Ascending aorta (tissue), 2 donors: Measurements from ENCODE around the gene CSNK2A1. TPM values are rescaled to one million over a fixed set of nuclear protein-coding genes. Genes with fewer than 3 reads are reported as not detected.

Source experiments
- DNase-seq, 2 donors: peaks; one replicate each; pipeline ENCODE4 v3.0.0-alpha.2; 2019; ENCODE audit warnings: low spot score in 2 of 2
- H3K27ac ChIP-seq, 2 donors: fragments of 200-600 bp; sonication (generic); one replicate each; pipeline ENCODE4 v1.5.1; 2016 to 2017; ENCODE audit warnings: mild to moderate bottlenecking in 1 of 2
- H3K27me3 ChIP-seq: fragments of 200-600 bp; sonication (generic); one replicate; pipeline ENCODE4 v1.5.1; 2017
- H3K36me3 ChIP-seq, 2 donors: fragments of 200-600 bp; sonication (generic); one replicate each; pipeline ENCODE4 v1.5.1; 2016
- H3K4me1 ChIP-seq, 2 donors: fragments of 200-600 bp; sonication (generic); one replicate each; pipeline ENCODE4 v1.5.1; 2016 to 2017; ENCODE audit warnings: mild to moderate bottlenecking in 1 of 2
- H3K4me3 ChIP-seq, 2 donors: fragments of 200-600 bp; sonication (generic); one replicate each; pipeline ENCODE4 v1.5.1; 2016 to 2017; ENCODE audit warnings: mild to moderate bottlenecking in 1 of 2
- H3K9me3 ChIP-seq, 2 donors: fragments of 200-600 bp; sonication (generic); one replicate each; pipeline ENCODE4 v1.5.1; 2016
- CTCF ChIP-seq, 3 experiments: fragments of 200-600 bp in 2 of 3; fragments of 450-650 bp in 1 of 3; sonication (generic) in 2 of 3; IDR thresholded peaks; one replicate each; pipeline ENCODE4 v1.5.1; 2016 to 2019; ENCODE audit warnings: antibody characterized with exemption in 3 of 3, mild to moderate bottlenecking in 1 of 3, moderate library complexity in 1 of 3
- intact Hi-C: fragments of 100-400 bp; cut with DNase I; formaldehyde crosslinking; loops from one replicate; pipeline ENCODE4 v1.15.1; 2023
- total RNA-seq: library from RNA; depleted of rRNA; stranded (reverse); fragments of >200 nt; gene quantifications from one replicate; pipeline ENCODE4 v1.1.0, GENCODE V29; 2016

Gene CSNK2A1
- total RNA-seq, 1 donor from 2014 or later: 74.1 TPM

DNA sequence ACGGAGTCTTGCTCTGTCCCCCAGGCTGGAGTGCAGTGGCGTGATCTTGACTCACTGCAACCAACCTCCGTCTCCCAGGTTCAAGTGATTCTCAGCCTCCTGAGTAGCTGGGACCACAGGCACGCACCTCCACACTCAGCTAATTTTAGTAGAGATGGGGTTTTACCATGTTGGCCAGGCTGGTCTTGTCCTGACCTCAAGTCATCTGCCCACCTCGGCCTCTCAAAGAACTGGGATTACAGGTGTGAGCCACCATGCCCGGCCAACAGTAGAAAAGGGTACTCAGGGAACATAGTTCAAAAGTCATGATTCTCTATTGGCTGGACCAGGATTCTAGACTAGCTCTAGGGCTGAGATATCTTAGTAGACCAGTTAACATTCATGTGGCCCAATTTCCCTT, 5.6 kb downstream of the CSNK2A1 start:
- TF ChIP-seq CTCF (IDR thresholded peaks at IDR 0.05): no peak
- no peak overlapping the region for H3K27ac ChIP-seq
- intact Hi-C loops: no loop called here
- H3K4me3 ChIP-seq: no peak overlapping the region
- H3K4me1 ChIP-seq: peaks cover 5 to 46% of the 10 kb centered on the region in 2 donors
- H3K9me3 ChIP-seq: no peaks in the 10 kb centered on the region
- H3K36me3 ChIP-seq: no peaks in the 10 kb centered on the region
- DNase-seq: no peak
- H3K27me3 ChIP-seq: no peaks in the 10 kb centered on the region

DNA sequence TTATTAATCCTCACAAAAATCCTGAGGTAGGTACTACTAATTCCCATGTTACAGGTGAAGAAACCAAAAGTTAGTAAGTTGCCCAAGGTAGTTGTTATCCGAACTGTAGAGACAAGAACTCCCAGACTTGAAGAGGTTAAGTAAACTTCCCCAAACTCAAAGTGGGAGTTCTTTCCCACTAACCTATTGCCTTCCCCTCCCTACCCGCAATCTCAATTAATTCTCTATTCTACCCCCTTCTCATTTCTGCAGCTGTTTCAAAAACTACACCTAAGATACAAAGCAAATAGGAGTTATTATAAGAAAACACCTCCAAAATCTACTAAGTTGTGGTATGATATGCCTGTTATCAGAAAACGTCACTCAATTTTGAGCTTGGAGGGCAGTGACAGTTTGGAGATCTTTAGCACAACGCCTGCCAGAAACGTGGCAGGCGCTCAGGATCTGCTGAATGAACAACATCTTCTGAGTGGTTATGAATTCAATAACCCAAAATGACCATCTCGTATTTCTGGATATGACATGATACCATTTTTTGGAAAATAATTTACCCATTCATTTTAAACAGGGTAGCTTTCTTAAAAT, 7.1 kb downstream of the CSNK2A1 start:
- H3K27ac ChIP-seq: no peak overlapping the region

DNA sequence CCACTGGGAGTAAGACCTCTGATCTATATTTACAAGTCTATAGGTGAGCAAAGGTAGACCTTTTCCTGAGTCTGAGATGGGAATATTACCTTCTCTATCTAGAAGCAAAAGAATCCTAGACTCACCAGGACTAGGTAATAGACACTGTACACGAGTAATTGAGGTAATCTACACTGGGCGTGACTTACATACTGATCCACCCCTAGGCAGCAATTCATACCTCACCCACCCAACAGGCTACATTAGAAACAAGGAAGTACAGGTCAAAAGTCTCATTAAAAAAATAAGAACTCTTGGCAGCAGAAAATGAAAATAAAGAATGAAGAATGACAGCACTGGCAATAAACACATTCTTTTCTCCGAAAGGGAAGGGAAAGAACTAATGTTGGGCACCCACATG, 7.6 kb downstream of the CSNK2A1 start:
- no peak overlapping the region for H3K27ac ChIP-seq
- no peak for TF ChIP-seq CTCF (IDR thresholded peaks at IDR 0.05)
- no peak overlapping the region for H3K4me3 ChIP-seq
- intact Hi-C loops: no loop called here
- no peaks in the 10 kb centered on the region for H3K36me3 ChIP-seq
- no peak for DNase-seq
- H3K9me3 ChIP-seq: no peaks in the 10 kb centered on the region
- H3K4me1 ChIP-seq: peaks cover 0 to 37% of the 10 kb centered on the region in 2 donors
- H3K27me3 ChIP-seq: no peaks in the 10 kb centered on the region

More for the DNA sequence above, 7.1 kb downstream of the CSNK2A1 start:
- no peak overlapping the region for H3K4me3 ChIP-seq
- intact Hi-C loops: no loop called here
- TF ChIP-seq CTCF (IDR thresholded peaks at IDR 0.05): no peak
- no peaks in the 10 kb centered on the region for H3K9me3 ChIP-seq
- DNase-seq: no peak
- peaks cover 0 to 37% of the 10 kb centered on the region in 2 donors for H3K4me1 ChIP-seq
- no peaks in the 10 kb centered on the region for H3K36me3 ChIP-seq
- H3K27me3 ChIP-seq: no peaks in the 10 kb centered on the region

DNA sequence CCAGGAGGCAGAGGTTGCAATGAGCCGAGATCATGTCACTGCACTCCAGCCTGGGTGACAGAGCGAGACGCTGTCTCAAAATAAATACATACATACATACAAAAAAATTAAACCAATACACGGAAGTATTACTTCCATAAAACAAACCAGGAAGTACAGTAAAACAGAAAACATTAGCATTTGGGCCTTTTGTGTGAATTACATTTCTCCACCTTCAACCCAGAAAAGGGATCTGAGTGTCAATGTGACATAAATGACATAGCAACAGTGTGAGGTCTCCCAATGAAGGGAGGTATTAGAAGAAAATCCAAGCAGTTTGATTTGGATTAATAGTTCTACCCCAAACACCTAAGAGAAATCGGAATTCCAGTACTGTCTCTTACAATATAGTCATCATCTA, 10.1 kb downstream of the CSNK2A1 start:
- Histone ChIP-seq H3K36me3 (peaks cover 0 to 5% of the 10 kb centered on the region in 2 donors), H3K9me3 (no peaks in the 10 kb centered on the region), H3K27me3 (no peaks in the 10 kb centered on the region), H3K27ac (no peak overlapping the region), H3K4me3 (no peak overlapping the region), H3K4me1 (peaks cover 0 to 24% of the 10 kb centered on the region in 2 donors)
- DNase-seq: no peak
- intact Hi-C loops: no loop called here
- no peak for TF ChIP-seq CTCF (IDR thresholded peaks at IDR 0.05)

- H3K4me3 ChIP-seq: no peak overlapping the region
- H3K4me1 ChIP-seq: peaks cover 0 to 21% of the 10 kb centered on the region in 2 donors
- intact Hi-C loops: no loop called here
These were observed 11.1 kb downstream of the CSNK2A1 start for GRCh38 chr20:532530-532929.

More at GRCh38 chr20:532530-532929, 11.1 kb downstream of the CSNK2A1 start:
- peaks cover under 1 to 8% of the 10 kb centered on the region in 2 donors for H3K36me3 ChIP-seq
- no peaks in the 10 kb centered on the region for H3K9me3 ChIP-seq
- no peak for DNase-seq
- no peak for TF ChIP-seq CTCF (IDR thresholded peaks at IDR 0.05)
- H3K27me3 ChIP-seq: no peaks in the 10 kb centered on the region
- H3K27ac ChIP-seq: no peak overlapping the region
